ENCODE measurements around the gene CLEC4A. TPM values are rescaled to one million over a fixed set of nuclear protein-coding genes. Genes with fewer than 3 reads are reported as not detected.
"Not testable (repeated sequence)": the region's sequence is repeated elsewhere in the genome, so short reads cannot be mapped to it uniquely, and the experiment has no call there.

CLEC4A gene
- total RNA-seq, 1 donor from 2014 or later: 0.96 TPM

DNA sequence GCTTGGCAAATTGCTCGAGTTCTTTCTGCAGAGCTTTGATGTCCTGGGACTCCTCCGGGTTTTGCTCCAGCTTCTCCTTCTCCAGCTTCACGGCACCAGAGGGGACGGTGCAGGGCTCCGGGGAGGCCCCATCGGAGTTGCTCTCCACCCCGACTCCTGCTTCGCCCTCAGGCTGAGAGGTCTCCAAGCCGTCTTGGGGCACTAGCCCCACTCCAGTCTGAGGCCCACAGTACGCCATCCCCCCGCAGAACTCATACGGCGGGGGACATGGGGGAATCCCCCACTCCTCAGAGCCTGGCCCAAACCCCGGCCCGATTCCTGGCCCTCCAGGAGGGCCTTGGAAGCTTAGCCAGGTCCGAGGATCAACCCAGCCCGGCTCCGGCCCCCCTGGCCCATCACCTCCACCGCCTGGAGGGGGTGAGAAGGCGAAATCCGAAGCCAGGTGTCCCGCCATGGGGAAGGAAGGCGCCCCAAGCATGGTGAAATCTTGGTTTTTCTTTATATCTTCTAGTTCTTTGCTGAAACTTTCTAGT lies 11.0 kb downstream of the CLEC4A start:
- not testable (repeated sequence) for ATAC-seq

DNA sequence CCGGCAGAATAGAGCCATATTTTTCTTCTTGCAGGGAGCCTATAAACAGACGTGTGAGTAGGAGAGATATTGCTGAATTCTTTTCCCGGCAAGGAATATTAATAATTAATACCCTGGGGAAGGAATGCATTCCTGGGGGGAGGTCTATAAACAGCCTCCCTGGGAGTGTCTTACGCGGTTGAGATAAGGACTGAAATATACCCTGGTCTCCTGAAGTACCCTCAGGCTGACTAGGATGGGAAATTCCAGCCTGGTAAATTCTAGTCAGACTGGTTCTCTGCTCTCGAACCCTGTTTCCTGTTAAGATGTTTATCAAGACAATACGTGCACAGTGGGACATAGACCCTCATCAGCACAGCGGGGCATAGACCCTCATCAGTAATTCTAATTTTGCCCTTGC lies 18.2 kb downstream of the CLEC4A start:
- not testable (repeated sequence) for ATAC-seq

DNA sequence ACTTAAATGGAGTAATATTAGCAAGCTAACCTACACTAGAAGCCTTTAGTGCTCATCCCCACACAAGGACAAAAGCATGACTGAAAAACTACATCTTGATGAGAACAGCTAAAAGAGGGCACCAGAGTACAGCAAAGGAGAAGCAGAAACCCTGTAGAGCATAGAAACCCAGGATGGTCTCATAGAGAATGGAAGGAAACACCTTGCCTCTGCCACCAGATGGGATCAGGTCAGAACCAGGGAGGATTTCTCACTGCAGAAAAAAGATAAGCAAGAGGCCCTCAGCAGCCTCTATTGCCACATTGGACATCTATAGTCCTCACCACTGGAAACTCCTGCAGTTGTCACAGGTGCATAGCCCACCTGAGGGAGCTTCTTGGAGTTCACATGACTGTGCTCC lies 19.8 kb downstream of the CLEC4A start:
- ATAC-seq: no peak

DNA sequence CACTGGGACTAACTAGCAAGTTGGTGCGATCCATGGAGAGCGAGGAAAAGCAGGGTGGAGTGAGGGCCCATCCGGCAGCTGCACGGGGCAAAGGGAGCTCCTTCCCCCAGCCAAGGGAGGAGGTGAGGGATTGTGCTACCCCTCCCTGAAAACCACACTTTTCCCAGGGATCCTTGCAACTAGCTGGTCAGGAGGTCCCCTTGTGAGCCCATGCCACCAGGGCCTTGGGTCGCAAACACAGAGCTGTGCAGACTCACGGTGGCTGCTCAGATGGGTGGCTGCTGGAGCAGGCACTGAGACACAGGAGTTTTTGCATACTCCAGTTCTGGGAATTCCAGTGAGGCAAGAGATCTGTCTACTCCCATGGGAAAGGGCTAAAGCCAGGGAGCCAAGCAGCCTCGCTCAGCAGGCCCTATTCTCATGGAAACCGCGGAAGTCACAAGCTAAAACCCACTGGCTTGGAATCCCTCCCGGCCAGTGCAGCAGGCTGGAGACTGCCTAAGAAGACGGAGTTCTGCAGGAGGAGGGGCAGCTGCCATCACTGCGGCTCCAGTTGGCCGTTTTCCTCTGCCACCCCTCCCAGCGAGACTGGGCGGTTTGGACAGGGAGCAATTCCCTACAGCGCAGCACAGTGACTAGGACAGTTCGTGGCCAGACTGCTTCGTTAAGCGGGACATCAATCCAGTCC lies 22.5 kb downstream of the CLEC4A start:
- ATAC-seq: peak; percentile 17

DNA sequence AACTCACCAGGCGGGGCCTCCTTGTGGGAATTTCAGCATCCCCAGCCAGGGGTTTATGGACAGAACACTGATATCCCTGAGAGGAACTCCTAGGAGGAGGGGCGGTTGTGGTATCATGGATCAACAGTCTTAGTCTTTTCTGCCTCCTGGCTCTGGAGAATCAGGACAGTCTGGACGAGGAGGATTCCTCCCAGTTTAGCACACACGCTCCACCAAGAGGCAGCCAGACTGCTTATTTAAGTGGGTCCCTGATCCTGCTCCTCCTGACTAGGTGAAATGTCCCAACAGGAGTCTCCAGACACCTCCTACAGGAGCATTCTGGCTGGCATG lies 23.0 kb downstream of the CLEC4A start:
- no peak for ATAC-seq

DNA sequence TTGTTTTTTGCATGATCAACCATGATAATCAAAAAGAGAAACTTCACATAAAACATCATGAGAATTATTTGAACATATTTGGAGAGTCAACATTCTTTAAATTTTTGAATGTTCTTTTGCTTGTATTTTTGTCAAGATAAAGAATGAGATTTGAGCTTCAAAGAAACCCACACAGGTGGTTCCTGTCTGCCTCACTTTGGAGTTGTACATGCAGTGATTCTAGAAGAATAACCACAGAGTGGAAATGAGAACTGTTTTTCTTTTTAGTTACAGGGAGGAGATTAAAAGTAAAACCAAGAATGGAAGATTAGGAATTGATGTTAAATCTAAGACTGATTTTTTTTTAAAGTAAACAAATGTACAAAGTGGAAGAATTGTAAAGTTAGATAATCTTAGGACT lies 31.1 kb downstream of the CLEC4A start:
- no peak for ATAC-seq

DNA sequence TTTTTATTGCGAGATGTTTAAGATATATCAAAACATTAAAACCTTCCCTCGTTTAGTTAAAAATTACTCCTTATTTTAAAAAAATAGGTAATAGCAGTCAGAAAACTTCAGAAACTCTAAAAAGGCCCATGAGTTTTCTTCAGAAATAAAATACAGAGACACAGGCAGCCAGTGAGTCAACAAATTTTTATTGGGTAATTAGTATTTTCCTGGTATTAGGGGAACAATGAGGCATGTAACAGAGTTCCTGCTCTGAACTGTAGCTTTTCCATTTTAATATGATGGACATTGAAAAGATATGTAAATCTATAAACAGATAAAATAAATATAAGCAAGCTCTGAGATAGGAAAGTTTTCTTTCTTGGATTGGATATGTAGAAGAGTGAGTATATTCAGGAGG lies 33.0 kb downstream of the CLEC4A start:
- ATAC-seq: no peak

DNA sequence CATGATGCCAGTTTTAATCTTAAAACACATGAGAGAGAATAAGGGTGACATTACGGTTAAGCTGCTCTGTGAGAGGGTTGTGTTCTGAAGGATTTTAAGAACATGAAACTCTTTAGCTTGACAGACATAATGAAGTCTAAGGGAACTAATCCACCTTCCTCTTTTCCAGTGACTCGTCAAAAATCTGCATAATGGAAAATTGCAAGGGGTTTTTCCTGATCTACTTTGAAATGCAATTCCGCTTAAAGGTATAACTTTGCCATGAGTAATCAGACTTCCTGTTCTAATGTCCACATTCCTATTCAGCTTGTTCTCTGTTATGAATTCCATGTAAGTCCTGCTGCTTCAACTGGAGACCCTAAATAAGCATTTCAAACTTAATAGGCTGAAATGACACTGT lies 33.4 kb downstream of the CLEC4A start, which contains the start of gene ZNF705A:
TSS of gene ZNF705A (plus strand) at position 171 of the 400 bp plus-strand sequence. CDS start 15,611 bp downstream, outside the sequence.
- no peak for ATAC-seq

DNA sequence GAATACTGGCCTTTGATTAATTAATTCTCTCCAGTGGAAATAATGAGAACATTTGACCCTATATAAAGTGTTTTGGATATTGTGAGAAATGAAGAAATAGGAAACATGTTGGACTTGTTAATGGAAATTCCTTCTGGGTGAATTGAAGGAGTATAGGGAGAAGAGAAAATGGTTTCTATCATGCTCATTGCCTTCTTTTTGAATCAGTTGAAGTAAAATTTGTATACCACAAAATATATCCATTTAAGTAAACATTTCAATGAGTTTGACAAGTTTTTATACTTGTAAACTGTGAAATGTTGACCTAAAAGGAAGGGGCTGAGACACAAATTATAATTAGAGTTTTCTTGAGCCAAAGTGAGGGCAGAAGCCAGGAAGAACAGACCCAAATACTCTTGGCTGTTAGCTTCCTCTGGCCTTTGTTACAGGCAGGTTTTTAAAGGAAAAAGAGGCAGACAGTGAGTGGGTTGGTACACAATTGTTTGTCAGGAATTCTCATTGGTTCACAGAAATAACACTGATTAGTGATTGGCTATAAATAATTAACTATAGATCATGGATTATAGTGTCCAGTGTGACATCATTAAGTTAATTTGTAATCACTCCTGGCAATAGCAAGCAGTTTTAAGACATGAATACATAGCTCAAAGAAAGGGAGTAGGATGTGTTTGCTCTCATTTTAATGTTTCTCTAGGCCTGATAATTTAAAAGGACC lies 34.2 kb downstream of the CLEC4A start:
- no peak for ATAC-seq

DNA sequence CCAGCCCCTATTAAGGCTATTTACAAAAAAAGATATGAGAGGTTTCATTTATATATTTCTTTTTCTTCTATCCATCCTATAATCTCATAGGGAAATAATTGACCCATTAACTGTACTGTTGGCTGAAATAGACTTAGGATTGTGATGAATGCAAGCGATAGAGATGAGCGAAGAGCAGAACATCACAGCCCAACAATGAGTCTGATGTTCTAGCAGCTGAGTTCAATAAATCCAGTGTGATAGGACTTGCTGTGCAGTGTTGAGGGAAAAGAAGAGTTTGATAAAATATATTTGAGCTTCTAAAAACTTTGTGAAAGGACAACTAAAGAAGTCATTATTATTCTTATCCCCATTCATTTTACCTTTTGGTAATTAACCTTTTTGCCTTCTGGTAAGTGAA lies 49.5 kb downstream of the CLEC4A start:
- ATAC-seq: not testable (repeated sequence)

DNA sequence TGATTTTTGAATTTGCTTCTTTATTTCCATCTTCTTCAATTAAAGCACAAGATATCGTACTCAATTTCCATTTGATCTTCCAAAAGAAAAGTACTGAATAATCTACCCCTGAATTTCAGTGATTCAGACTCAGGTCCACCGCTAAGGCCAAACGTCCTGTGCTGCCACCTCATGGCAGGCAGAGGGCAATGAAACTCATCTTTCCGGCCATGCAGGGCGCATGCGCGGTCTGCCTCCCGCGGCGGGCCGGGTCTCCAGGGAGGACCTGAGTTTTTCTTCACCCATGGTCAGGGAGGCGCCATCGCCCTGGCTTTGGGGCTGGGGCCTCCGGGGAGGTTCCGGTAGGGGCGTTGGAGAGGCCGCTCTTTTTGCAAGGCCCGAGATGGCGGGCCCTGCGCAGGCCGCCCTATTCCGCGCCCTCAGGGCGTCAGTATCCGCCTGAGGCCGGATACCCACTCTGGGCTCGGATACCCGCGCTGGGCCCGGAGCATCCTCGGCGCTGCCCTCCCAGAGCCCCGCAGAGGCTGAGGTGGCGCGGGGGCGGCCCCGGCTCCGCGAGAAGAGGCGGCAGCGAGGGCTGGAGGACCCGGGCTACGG lies 56.7 kb downstream of the CLEC4A start:
- not testable (repeated sequence) for ATAC-seq

DNA sequence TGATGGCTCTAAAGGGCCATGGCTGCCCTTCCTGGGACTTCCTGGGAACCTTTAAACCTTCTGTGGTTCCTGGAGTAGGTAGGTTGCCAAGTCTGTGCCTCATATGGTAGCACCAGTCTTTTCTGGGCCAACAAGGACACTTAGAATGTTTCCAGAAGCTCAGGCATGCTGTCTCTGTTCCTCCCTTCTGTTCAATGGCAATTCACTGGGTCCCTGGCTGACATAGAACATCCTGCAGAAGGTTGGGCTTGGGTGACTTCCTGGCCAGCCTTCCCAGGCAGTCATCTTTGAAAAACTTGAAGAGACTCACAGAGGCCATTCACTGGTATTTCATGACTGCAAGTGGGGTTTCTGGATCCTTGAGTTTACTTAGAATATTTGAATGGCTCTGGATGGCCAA lies 57.9 kb downstream of the CLEC4A start:
- ATAC-seq: not testable (repeated sequence)

DNA sequence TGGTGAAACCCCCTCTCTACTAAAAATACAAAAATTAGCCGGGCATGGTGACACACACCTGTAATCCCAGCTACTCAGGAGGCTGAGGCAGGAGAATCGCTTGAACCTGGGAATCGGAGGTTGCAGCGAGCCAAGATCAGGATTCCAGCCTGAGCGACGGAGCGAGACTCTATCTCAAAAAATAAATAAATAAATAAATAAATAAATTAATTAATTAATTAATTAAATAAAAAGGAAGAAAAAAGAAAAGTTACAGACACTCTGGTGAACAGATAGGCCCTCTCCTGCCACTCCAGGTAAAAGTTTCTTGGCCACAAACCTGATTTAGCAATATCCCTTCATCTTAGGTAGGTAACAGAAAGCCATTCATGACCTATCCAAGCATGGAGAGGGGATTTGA lies 59.5 kb downstream of the CLEC4A start:
- not testable (repeated sequence) for ATAC-seq

DNA sequence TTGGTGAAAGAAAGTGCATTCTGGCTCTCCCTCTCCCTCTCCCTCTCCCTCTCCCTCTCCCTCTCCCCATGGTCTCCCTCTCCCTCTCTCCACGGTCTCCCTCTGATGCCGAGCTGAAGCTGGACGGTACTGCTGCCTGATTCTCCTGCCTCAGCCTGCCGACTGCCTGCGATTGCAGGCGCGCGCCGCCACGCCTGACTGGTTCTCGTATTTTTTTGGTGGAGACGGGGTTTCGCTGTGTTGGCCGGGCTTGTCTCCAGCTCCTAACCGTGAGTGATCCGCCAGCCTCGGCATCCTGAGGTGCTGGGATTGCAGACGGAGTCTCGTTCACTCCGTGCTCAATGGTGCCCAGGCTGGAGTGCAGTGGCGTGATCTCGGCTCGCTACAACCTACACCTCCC lies 59.9 kb downstream of the CLEC4A start:
- not testable (repeated sequence) for ATAC-seq

DNA sequence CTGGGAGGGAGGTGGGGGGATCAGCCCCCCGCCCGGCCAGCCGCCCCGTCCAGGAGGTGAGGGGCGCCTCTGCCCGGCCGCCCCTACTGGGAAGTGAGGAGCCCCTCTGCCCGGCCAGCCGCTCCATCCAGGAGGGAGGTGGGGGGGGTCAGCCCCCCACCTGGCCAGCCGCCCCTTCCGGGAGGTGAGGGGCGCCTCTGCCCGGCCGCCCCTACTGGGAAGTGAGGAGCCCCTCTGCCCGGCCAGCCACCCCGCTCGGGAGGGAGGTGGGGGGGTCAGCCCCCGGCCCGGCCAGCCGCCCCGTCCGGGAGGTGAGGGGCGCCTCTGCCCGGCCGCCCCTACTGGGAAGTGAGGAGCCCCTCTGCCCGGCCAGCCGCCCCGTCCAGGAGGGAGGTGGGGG lies 60.8 kb downstream of the CLEC4A start:
- not testable (repeated sequence) for ATAC-seq

DNA sequence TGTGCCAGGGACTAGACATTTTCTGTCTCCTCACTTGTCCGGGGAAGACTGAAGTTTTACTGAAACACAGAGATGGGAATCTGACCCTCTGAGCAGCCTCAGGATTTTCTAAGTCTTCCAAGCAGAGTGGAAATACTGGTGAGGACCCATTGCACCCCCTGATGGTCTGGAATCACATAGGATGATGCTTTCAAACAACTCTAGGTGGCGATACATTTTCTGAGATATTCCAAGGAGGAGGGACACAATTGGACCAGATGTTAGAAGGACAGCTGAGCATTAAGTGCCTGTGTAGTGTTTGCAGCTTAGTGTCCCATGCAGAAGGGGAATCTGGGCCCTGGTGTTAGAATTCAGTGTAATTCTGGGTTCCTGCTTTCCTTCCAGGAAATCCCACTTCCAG lies 64.7 kb downstream of the CLEC4A start:
- ATAC-seq: not testable (repeated sequence)

Other genes with a start within 250 kb of the CLEC4A start
- 4.9 TPM for gene SLC2A3, start 187.4 kb upstream of the CLEC4A start, total RNA-seq
- gene FOXJ2, start 90.9 kb upstream of the CLEC4A start, total RNA-seq: 7.6 TPM
- gene C3AR1, start 57.3 kb upstream of the CLEC4A start, total RNA-seq: 0.76 TPM
- 19.3 TPM for gene NECAP1, start 41.3 kb upstream of the CLEC4A start, total RNA-seq
- not detected for gene ZNF705A, start 33.4 kb downstream of the CLEC4A start, total RNA-seq
- gene FAM90A1, start 104.0 kb downstream of the CLEC4A start, total RNA-seq: 0.16 TPM